ENCODE results near the gene FAM13C.

DNA sequence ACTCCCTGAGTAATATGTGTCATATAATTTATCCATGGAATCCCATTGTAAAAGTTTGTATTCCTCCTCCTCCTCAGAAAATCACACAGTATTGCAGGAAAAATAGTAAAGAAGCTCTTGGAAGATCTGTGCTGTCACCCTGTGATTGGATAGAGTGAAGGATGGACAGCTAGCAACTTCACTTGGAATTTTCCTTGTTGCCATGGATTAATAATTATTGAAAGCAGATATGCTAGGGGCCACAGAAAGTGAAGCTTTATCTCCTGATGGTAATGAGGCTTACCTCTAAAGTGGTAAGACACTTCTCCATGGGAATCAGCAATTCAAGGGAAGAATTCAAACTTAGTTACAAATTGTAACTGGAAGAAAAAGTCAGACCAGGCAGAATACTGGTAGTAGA lies 137.1 kb downstream of the FAM13C start:
- TF ChIP-seq TAF1 (IDR thresholded peaks at IDR 0.05; ENCODE audit: low read depth) (no peak), REST (IDR thresholded peaks at IDR 0.05; ENCODE audit: borderline replicate concordance) (no peak), CTCF (IDR thresholded peaks at IDR 0.05; ENCODE audit: poor library complexity, severe bottlenecking) (no peak), RAD21 (conservative IDR thresholded peaks at IDR 0.05) (no peak)

Data from neural cell (in vitro differentiated cells).